ENCODE results near the gene GRK3.

Gene GRK3

GRCh38 chr22:25629613-25630012, 65.1 kb downstream of the GRK3 start:
- DNase-seq: no peak

GRCh38 chr22:25630447-25630846, 66.0 kb downstream of the GRK3 start:
- DNase-seq: no peak

GRCh38 chr22:25636323-25636722, 71.8 kb downstream of the GRK3 start:
- DNase-seq: no peak

- no peak for DNase-seq
These were observed 72.6 kb downstream of the GRK3 start for GRCh38 chr22:25637032-25637431.

GRCh38 chr22:25637672-25638071, 73.2 kb downstream of the GRK3 start:
- DNase-seq: no peak

GRCh38 chr22:25638638-25639037, 74.2 kb downstream of the GRK3 start:
- no peak for DNase-seq

- no peak for DNase-seq
These were observed 77.2 kb downstream of the GRK3 start for GRCh38 chr22:25641650-25642049.

- DNase-seq: peak; percentile 15
These were observed 78.9 kb downstream of the GRK3 start for GRCh38 chr22:25643232-25644000.

- DNase-seq: no peak
These were observed 79.6 kb downstream of the GRK3 start for GRCh38 chr22:25644122-25644521.

- no peak for DNase-seq
These were observed 80.8 kb downstream of the GRK3 start for GRCh38 chr22:25645266-25645665.

GRCh38 chr22:25645964-25646363, 81.5 kb downstream of the GRK3 start:
- DNase-seq: no peak

- no peak for DNase-seq
These were observed 86.4 kb downstream of the GRK3 start for GRCh38 chr22:25650833-25651232.

GRCh38 chr22:25651332-25652085, 87.0 kb downstream of the GRK3 start:
- DNase-seq: peak; percentile 35

- no peak for DNase-seq
These were observed 90.2 kb downstream of the GRK3 start for GRCh38 chr22:25654676-25655075.

- no peak for DNase-seq
These were observed 91.0 kb downstream of the GRK3 start for GRCh38 chr22:25655371-25655935.

GRCh38 chr22:25656724-25657123, 92.2 kb downstream of the GRK3 start:
- DNase-seq: no peak

GRCh38 chr22:25658633-25659032, 94.2 kb downstream of the GRK3 start:
- DNase-seq: no peak

GRCh38 chr22:25659413-25659812, 94.9 kb downstream of the GRK3 start:
- DNase-seq: no peak

- DNase-seq: no peak
These were observed 95.9 kb downstream of the GRK3 start for GRCh38 chr22:25660336-25660735.

GRCh38 chr22:25661073-25661472, 96.6 kb downstream of the GRK3 start:
- no peak for DNase-seq

GRCh38 chr22:25663654-25664053, 99.2 kb downstream of the GRK3 start:
- DNase-seq: no peak

- DNase-seq: no peak
These were observed 101.8 kb downstream of the GRK3 start for GRCh38 chr22:25666308-25666707.

GRCh38 chr22:25668437-25668836, 104.0 kb downstream of the GRK3 start:
- no peak for DNase-seq

Data from NCI-H510A treated with DMSO at 0.1 percent for 48 hours (cell line).